Endothelial cell of hepatic sinusoid (primary cell): Measurements from ENCODE around the gene PCDH19.
"Not testable (repeated sequence)": the region's sequence is repeated elsewhere in the genome, so short reads cannot be mapped to it uniquely, and the experiment has no call there.

Source experiments
- in situ Hi-C: cut with HindIII; loops from 2 replicates; pipeline ENCODE4 v1.10.0; 2017; ENCODE audit warnings: low sequenced_read_pairs

The PCDH19 gene

GRCh38 chrX:100409610-100410590 lies at the start of gene PCDH19:
Gene PCDH19 (minus strand): TSS chrX:100410273. CDS start chrX:100408597, 1,676 bp downstream.
- in situ Hi-C loops: no loop called here

GRCh38 chrX:100449696-100450608 lies 39.9 kb upstream of the PCDH19 start:
- in situ Hi-C loops: no loop called here

- in situ Hi-C loops: no loop called here
These were observed 37.8 kb upstream of the PCDH19 start for GRCh38 chrX:100447655-100448397.

GRCh38 chrX:100445593-100445992 lies 35.5 kb upstream of the PCDH19 start:
- in situ Hi-C loops: no loop called here

- in situ Hi-C loops: not testable (repeated sequence)
These were observed 31.2 kb upstream of the PCDH19 start for GRCh38 chrX:100441321-100441720.

GRCh38 chrX:100440006-100440405 lies 29.9 kb upstream of the PCDH19 start:
- in situ Hi-C loops: no loop called here

- in situ Hi-C loops: no loop called here
These were observed 25.7 kb upstream of the PCDH19 start for GRCh38 chrX:100435726-100436125.

- in situ Hi-C loops: no loop called here
These were observed 13.9 kb upstream of the PCDH19 start for GRCh38 chrX:100424012-100424411.

GRCh38 chrX:100418556-100418955 lies 8.5 kb upstream of the PCDH19 start:
- in situ Hi-C loops: no loop called here

- in situ Hi-C loops: no loop called here
These were observed 7.6 kb upstream of the PCDH19 start for GRCh38 chrX:100417681-100418080.

GRCh38 chrX:100413229-100413628 lies 3.2 kb upstream of the PCDH19 start:
- in situ Hi-C loops: no loop called here

GRCh38 chrX:100411802-100412715 lies 2.0 kb upstream of the PCDH19 start:
- in situ Hi-C loops: no loop called here

- in situ Hi-C loops: no loop called here
These were observed 1.1 kb upstream of the PCDH19 start for GRCh38 chrX:100410901-100411801.

- in situ Hi-C loops: no loop called here
These were observed 1.1 kb downstream of the PCDH19 start for GRCh38 chrX:100408713-100409609.

GRCh38 chrX:100407784-100408712 lies 2.0 kb downstream of the PCDH19 start:
- in situ Hi-C loops: no loop called here

GRCh38 chrX:100407147-100407783 lies 2.8 kb downstream of the PCDH19 start:
- in situ Hi-C loops: no loop called here
